Endothelial cell of umbilical vein (primary cell): ENCODE data around the gene NR2F6.

ENCODE experiments used
- CTCF ChIP-seq, 2 donors: IDR thresholded peaks; 1 replicate in 1 of 2; 2 replicates in 1 of 2; pipeline ENCODE4 v1.5.1; 2011; ENCODE audit warnings: low read length in 2 of 2, mild to moderate bottlenecking in 2 of 2, moderate library complexity in 2 of 2, control low read depth in 1 of 2, inconsistent platforms in 1 of 2, low read depth in 1 of 2; ENCODE audit not compliant: insufficient read depth in 1 of 2; ENCODE audit errors: extremely low read depth in 1 of 2
- EZH2 ChIP-seq: IDR thresholded peaks from 2 replicates; pipeline ENCODE4 v1.6.1; 2012; ENCODE audit warnings: borderline replicate concordance, low read depth, mild to moderate bottlenecking, moderate library complexity, low read length, inconsistent platforms; ENCODE audit not compliant: severe bottlenecking
- POLR2A ChIP-seq: IDR thresholded peaks from 2 replicates; pipeline ENCODE4 v1.6.1; 2012; ENCODE audit warnings: low read depth, mild to moderate bottlenecking, control low read depth, low read length
- POLR2AphosphoS5 ChIP-seq: IDR thresholded peaks from 2 replicates; pipeline ENCODE4 v1.6.1; 2012; ENCODE audit warnings: low read depth, mild to moderate bottlenecking, control low read depth, low read length, moderate library complexity; ENCODE audit not compliant: insufficient read depth
- TF ChIP-seq, protein P1 (sequence below): IDR thresholded peaks from 2 replicates; pipeline ENCODE4 v1.6.1; 2011; ENCODE audit not compliant: insufficient read depth, insufficient read length

DNA sequence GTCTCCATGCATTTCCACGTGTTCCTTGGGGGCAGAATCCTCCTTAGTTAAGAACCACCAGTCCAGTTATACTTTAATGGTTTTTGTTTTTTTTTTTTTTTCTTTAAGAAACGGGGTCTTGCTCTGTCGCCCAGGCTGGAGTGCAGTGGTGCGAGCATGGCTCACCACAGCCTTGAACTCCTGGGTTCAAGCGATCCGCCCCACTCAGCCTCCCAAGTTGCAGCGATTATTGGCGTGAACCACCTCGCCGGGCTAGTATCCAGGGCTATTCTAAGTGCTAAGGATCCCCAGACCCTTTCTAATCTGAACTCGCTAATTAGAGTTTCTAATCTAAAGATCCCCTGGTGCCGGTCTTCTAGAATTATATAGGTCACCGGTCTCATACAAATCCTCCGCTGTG is 47.9 kb upstream of the NR2F6 start:
- TF ChIP-seq CTCF (IDR thresholded peaks at IDR 0.05; ENCODE audit: extremely low read depth in 1 of 2, insufficient read depth in 1 of 2, low read depth in 1 of 2, low read length in 2 of 2) (no peak), POLR2A (no peak), POLR2AphosphoS5 (no peak), EZH2 (no peak)
- TF ChIP-seq, protein P1, sequence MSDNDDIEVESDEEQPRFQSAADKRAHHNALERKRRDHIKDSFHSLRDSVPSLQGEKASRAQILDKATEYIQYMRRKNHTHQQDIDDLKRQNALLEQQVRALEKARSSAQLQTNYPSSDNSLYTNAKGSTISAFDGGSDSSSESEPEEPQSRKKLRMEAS, result no peak
